ENCODE measurements around the gene ZPR1. TPM values are rescaled to one million over a fixed set of nuclear protein-coding genes. Genes with fewer than 3 reads are reported as not detected.
A peak's percentile ranks its signal among the peaks of the same experiment; 100 is the strongest.
"Not testable (repeated sequence)": the region's sequence is repeated elsewhere in the genome, so short reads cannot be mapped to it uniquely, and the experiment has no call there.

ZPR1 gene
- total RNA-seq: 10 to 100 TPM; 22.1 to 31.0 (median 26.2) TPM

- 1 to 2% methylated on average over 22 to 33 of the region's 56 CpGs for WGBS, 2 donors
- intact Hi-C loops (cut with DNase I): no loop called here
- Histone ChIP-seq H3K27ac (peak within 1 kb of the TSS; percentile 88 to 93 (median 91)), H3K9me3 (no peaks in the 10 kb centered on the region), H3K27me3 (peaks cover 0 to 11% (median 0%) of the 10 kb centered on the region in 4 donors), H3K36me3 (peaks cover 9 to 38% (median 29%) of the 10 kb centered on the region in 3 donors), H3K4me3 (peak within 1 kb of the TSS; percentile 78 to 87 (median 82)), H3K4me1 (peaks cover 16 to 35% (median 16%) of the 10 kb centered on the region in 3 donors)
- no peak for TF ChIP-seq CTCF (IDR thresholded peaks at IDR 0.05)
- peak in 3 of 4 donors; percentile 10 to 72 (median 63) for TF ChIP-seq POLR2A (IDR thresholded peaks at IDR 0.05)
- DNase-seq: peak; percentile 39
Measured at GRCh38 chr11:116787786-116788486, at the start of gene ZPR1. ZPR1 (minus strand) TSS chr11:116788023; CDS start chr11:116787990, 33 bp downstream.

DNA sequence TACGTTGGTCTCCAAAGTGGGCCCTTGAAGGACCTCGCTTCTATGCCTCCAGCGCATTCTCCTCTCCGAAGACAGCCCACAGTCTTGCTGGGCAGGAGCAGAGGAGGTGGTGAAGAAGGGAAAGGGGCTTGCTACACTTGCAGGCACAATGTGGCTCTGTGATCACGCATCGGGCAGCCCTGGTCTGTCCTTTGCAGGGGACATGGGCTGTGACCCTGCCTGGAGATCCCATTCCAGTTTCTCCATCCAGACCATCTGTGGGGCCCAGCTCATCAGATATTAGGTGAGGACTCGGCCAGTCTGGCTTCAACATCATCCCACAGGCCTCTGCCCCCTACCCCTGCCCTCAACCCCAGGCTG lies 48.8 kb upstream of the ZPR1 start:
- Histone ChIP-seq H3K4me3 (no peak overlapping the region), H3K36me3 (no peaks in the 10 kb centered on the region), H3K27ac (peak overlapping the region in 2 of 4 donors; percentile 58 to 81), H3K9me3 (no peaks in the 10 kb centered on the region), H3K4me1 (peaks cover 14 to 22% (median 15%) of the 10 kb centered on the region in 3 donors), H3K27me3 (peaks cover 0 to 9% (median 0%) of the 10 kb centered on the region in 4 donors)
- 76 to 90% methylated on average over 6 to 7 of the region's 7 CpGs for WGBS, 2 donors
- intact Hi-C loops (cut with DNase I): no loop called here
- TF ChIP-seq POLR2A (IDR thresholded peaks at IDR 0.05): no peak
- TF ChIP-seq CTCF (IDR thresholded peaks at IDR 0.05): no peak
- DNase-seq: no peak

DNA sequence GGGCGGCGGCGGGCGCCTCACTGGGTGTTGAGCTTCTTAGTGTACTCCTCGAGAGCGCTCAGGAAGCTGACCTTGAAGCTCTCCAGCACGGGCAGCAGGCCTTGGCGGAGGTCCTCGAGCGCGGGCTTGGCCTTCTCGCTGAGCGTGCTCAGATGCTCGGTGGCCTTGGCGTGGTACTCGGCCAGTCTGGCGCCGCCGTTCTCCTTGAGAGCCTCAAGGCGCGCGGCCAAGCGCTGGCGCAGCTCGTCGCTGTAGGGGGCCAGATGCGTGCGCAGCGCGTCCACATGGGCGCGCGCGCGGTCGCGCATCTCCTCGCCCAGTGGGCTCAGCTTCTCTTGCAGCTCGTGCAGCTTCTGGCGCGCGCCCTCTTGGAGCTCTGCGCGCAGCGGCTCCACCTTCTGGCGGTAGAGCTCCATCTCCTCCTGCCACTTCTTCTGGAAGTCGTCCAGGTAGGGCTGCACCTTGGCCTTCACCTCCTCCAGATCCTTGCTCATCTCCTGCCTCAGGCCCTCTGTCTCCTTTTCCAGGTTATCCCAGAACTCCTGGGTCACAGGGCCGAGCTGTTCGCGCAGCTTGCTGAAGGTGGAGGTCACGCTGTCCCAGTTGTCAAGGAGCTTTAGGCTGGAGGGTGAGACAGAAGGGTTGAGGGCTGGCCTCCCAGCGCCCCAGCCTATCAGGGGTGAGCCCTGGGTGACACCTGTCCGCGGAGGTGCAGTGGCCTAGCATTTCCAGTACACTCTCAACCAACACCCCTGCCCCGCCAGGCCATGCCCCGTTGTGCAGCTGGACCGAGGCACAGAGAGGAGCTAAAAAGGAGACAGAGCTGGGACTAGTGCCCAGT lies 48.2 kb upstream of the ZPR1 start:
- intact Hi-C loops (cut with DNase I): no loop called here
- Histone ChIP-seq H3K36me3 (no peaks in the 10 kb centered on the region), H3K4me1 (peaks cover 14 to 22% (median 15%) of the 10 kb centered on the region in 3 donors), H3K4me3 (peak overlapping the region in 3 of 4 donors; percentile 37 to 66 (median 39)), H3K27me3 (peaks cover 0 to 9% (median 0%) of the 10 kb centered on the region in 4 donors), H3K27ac (peak overlapping the region; percentile 32 to 87 (median 81)), H3K9me3 (no peaks in the 10 kb centered on the region)
- 26% methylated on average over 9 of the region's 57 CpGs; no CpG with 5 or more reads in 1 of the 2 donors for WGBS, 2 donors
- DNase-seq: no peak
- TF ChIP-seq CTCF (IDR thresholded peaks at IDR 0.05): peak; percentile 37 to 69 (median 53)
- no peak for TF ChIP-seq POLR2A (IDR thresholded peaks at IDR 0.05)

GRCh38 chr11:116835042-116835772 lies 47.4 kb upstream of the ZPR1 start:
- Histone ChIP-seq H3K9me3 (no peaks in the 10 kb centered on the region), H3K27me3 (peaks cover 0 to 9% (median 0%) of the 10 kb centered on the region in 4 donors), H3K4me3 (peak overlapping the region in 3 of 4 donors; percentile 37 to 66 (median 39)), H3K36me3 (no peaks in the 10 kb centered on the region), H3K27ac (peak overlapping the region; percentile 32 to 87 (median 81)), H3K4me1 (peaks cover 14 to 22% (median 15%) of the 10 kb centered on the region in 3 donors)
- intact Hi-C loops (cut with DNase I): no loop called here
- WGBS, 2 donors: 65 to 86% methylated on average over 7 to 10 of the region's 28 CpGs
- DNase-seq: no peak
- TF ChIP-seq CTCF (IDR thresholded peaks at IDR 0.05) (no peak), POLR2A (IDR thresholded peaks at IDR 0.05) (no peak)

- H3K4me3 ChIP-seq; intact Hi-C loops (cut with DNase I); H3K27me3 ChIP-seq; H3K9me3 ChIP-seq; DNase-seq; H3K36me3 ChIP-seq: not testable (repeated sequence)
- WGBS, 2 donors: 73 to 100% methylated on average over 3 to 8 of the region's 13 CpGs
- H3K27ac ChIP-seq: peak overlapping the region in 3 of 4 donors; percentile 81 to 87 (median 81)
- H3K4me1 ChIP-seq: peaks cover 14 to 22% (median 15%) of the 10 kb centered on the region in 3 donors
Measured at GRCh38 chr11:116834535-116835041, 46.8 kb upstream of the ZPR1 start.

Measured in esophagus squamous epithelium (tissue), 5 donors.